HG02973 (cell line): Measurements from ENCODE around the gene KCTD18.

ENCODE experiments used
- ATAC-seq: cut with Tn5 transposase; IDR thresholded peaks from one replicate; pipeline ENCODE4 v1.9.1; 2021; ENCODE audit warnings: moderate library complexity; ENCODE audit not compliant: unreplicated experiment

Gene KCTD18

GRCh38 chr2:200486529-200486928, 23.3 kb downstream of the KCTD18 start:
- ATAC-seq = no peak

GRCh38 chr2:200484934-200485333, 24.9 kb downstream of the KCTD18 start:
- ATAC-seq = no peak

- peak; percentile 76 for ATAC-seq
Observed at GRCh38 chr2:200483729-200484198, 26.1 kb downstream of the KCTD18 start.

- peak; percentile 42 for ATAC-seq
Observed at GRCh38 chr2:200482194-200482593, 27.7 kb downstream of the KCTD18 start.

GRCh38 chr2:200479692-200480265, 30.1 kb downstream of the KCTD18 start:
- no peak for ATAC-seq

- no peak for ATAC-seq
Observed at GRCh38 chr2:200477667-200478131, 32.2 kb downstream of the KCTD18 start.

- no peak for ATAC-seq
Observed at GRCh38 chr2:200476836-200477235, 33.0 kb downstream of the KCTD18 start.

- no peak for ATAC-seq
Observed at GRCh38 chr2:200475795-200476194, 34.1 kb downstream of the KCTD18 start.

- no peak for ATAC-seq
Observed at GRCh38 chr2:200472853-200473464, 36.9 kb downstream of the KCTD18 start.

- ATAC-seq = peak; percentile 16
Observed at GRCh38 chr2:200471928-200472645, 37.8 kb downstream of the KCTD18 start.

GRCh38 chr2:200471324-200471848, 38.5 kb downstream of the KCTD18 start:
- peak; percentile 86 for ATAC-seq

- no peak for ATAC-seq
Observed at GRCh38 chr2:200470230-200470629, 39.6 kb downstream of the KCTD18 start.

GRCh38 chr2:200469708-200470211, 40.1 kb downstream of the KCTD18 start:
- ATAC-seq = no peak

- ATAC-seq = no peak
Observed at GRCh38 chr2:200467806-200468681, 41.8 kb downstream of the KCTD18 start.

- ATAC-seq = peak; percentile 34
Observed at GRCh38 chr2:200466425-200467418, 43.1 kb downstream of the KCTD18 start.

GRCh38 chr2:200463452-200463851, 46.4 kb downstream of the KCTD18 start:
- ATAC-seq = no peak

- ATAC-seq = no peak
Observed at GRCh38 chr2:200461846-200462710, 47.8 kb downstream of the KCTD18 start.

GRCh38 chr2:200459101-200459500, 50.8 kb downstream of the KCTD18 start:
- ATAC-seq = no peak
